IPS-18c (cell line): ENCODE measurements around the gene KIF18B.

ENCODE experiments used
- H3K4me3 ChIP-seq: 2 replicates; pipeline ENCODE4 v1.7.0; 2013; ENCODE audit warnings: low read depth, mild to moderate bottlenecking, low read length, moderate library complexity; ENCODE audit not compliant: insufficient read depth
- H3K9me3 ChIP-seq: one replicate; pipeline ENCODE4 v1.6.1; 2013; ENCODE audit warnings: mild to moderate bottlenecking, low read length, moderate library complexity; ENCODE audit not compliant: control insufficient read depth, insufficient read depth

KIF18B gene

DNA sequence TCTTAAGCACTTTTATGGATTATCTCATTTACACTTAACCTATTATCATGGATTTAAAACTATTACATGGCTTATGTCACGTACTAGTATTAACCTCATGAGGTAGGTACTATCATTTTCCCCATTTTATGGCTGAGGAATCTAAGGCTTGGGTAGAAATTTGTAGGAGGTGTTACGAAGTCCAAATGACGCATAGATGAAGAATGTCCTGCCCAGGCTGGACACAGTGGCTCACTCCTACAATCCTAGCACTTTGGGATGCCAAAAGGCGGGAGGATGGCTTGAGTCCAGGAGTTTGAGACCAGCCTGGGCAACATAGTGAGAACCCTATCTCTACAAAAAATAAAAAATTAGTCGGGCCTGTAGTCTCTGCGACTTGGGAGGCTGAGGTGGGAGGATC is 25.4 kb upstream of the KIF18B start:
- Histone ChIP-seq H3K9me3 (no peaks in the 10 kb centered on the region), H3K4me3 (no peak overlapping the region; the same call in 1 of the 2 replicates)

DNA sequence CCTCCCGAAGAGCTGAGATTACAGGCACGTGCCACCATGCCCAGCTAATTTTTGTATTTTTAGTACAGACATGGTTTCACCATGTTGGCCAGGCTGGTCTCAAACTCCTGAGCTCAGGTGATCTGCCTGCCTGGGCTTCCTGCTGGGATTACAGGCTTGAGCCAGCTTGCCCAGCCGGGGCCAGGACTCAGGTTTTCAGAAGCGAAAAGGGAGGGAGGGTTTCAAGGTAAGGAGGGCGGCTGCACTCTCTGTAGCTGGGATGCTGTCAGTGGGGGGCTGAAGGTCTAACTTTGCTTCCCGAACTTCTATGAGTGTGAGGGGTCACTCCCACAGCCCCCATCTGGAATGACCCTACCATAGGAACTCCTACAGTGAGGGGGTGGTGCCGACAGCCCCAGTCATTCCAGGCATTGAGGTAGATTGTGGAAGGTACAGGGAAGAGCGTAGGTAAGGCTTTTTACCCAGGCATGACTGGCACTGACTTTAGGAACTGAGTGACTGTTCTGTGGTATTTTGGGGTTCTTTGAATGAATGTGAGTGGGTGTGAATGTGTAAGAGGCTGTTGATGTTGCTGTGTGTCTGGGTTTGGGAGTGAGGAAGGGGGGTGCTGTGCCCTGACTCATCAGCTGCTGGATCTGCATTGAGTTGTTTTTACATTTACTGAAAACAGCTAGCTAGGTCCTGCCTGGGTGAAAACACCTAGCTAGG is 24.4 kb upstream of the KIF18B start:
- peak overlapping the region; percentile 46 for H3K4me3 ChIP-seq
- H3K9me3 ChIP-seq: peaks cover 4% of the 10 kb centered on the region

GRCh38 chr17:44970136-44970741 is 22.7 kb upstream of the KIF18B start:
- peak overlapping the region; percentile 78 for H3K4me3 ChIP-seq
- peaks cover 4% of the 10 kb centered on the region for H3K9me3 ChIP-seq

DNA sequence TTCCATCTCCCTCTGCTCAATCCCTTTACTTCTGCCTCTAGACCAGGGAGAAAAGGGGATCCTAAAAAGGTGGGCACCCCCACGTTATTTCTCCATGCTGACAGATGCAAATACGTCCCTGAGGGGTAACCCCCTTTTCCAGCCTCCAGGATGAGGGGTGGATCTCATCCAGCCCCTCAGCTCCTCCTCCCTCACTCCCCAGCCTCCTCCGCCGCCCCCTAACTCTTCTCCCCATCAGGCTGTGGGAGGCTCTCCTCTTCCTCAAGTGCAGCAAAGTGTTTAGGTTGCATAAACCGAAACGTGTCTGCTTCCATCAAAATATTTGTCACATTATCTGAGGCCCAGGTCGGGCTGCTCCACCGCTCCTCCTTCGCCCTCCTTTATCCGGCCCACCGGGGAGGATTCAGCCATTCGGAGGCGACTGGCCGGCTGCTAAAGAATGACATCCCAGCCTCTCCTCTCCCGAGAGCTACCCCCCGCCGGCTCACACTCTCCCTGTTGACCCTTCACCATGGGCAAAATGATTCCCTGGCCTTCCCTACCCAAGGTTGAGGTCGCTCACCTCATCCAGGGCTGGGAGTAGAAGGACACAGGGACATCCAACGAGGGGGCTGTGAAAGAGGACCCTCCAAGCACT is 21.7 kb upstream of the KIF18B start:
- Histone ChIP-seq H3K9me3 (peaks cover 4% of the 10 kb centered on the region), H3K4me3 (peak overlapping the region; percentile 78)

GRCh38 chr17:44968225-44969143 is 20.9 kb upstream of the KIF18B start, which contains the start of gene C1QL1:
C1QL1 (minus strand) TSS chr17:44968303; CDS start chr17:44968048, 255 bp downstream.
- H3K4me3 ChIP-seq: peak within 1 kb of the TSS; percentile 78
- peaks cover 4% of the 10 kb centered on the region for H3K9me3 ChIP-seq

DNA sequence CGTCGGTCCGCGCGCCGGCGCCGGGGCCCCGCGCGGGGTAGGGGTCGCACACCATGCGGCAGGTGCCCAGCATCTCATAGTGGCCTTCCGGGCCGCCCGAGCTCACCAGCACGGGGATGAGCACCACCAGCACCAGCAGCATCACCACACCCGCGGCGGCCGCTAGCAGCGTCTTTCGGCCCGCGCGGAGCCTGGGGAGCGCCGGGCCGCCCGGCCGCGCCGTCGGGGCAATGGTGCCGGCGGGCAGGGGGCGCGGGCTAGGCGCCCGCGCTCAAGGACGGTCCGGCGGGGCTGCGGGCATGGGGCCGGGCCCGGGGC is 20.3 kb upstream of the KIF18B start:
- H3K4me3 ChIP-seq: no peak overlapping the region
- H3K9me3 ChIP-seq: peaks cover 4% of the 10 kb centered on the region

DNA sequence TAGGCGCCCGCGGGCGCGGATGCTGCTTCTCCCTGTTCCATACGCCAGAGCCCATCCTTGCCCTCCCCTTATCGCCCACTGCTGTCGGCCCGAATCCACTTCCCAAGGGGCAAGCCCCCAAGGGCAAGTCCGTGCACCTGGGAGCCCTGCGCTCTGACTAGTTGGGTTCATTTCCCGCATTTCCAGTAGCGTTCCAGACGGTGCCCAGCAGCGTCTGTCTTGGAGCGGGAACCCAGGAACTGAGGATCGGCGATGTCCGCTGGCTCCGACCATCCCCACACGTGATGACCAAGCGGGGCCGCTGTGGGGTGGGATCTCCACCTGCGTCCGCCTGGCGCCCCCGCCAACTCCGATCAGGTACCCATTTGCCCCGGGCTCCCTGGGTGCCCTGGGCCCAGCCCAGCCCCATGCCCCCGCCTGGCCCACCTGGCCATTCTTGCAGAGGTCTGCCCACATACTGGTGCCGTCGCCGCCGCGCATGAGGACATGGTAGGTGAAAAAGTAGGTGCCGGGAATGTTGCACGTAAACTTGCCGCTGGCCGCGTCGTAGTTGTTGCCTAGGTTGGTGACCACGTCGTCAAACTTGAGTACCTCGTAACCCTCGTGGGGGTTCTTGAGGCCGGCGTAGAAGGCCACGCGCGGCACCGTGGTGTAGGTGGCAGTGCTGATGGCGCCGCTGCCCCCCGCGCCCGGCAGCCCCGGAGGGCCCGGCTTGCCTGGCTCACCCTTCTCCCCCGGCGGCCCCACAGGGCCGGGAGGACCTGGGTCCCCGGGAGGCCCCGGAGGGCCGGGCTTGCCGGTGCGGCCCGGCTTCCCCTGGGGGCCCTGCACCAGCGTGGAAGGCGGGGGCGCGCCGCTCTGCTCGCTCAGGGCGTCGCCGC is 19.7 kb upstream of the KIF18B start:
- Histone ChIP-seq H3K4me3 (peak overlapping the region; percentile 36), H3K9me3 (peaks cover 4% of the 10 kb centered on the region)

DNA sequence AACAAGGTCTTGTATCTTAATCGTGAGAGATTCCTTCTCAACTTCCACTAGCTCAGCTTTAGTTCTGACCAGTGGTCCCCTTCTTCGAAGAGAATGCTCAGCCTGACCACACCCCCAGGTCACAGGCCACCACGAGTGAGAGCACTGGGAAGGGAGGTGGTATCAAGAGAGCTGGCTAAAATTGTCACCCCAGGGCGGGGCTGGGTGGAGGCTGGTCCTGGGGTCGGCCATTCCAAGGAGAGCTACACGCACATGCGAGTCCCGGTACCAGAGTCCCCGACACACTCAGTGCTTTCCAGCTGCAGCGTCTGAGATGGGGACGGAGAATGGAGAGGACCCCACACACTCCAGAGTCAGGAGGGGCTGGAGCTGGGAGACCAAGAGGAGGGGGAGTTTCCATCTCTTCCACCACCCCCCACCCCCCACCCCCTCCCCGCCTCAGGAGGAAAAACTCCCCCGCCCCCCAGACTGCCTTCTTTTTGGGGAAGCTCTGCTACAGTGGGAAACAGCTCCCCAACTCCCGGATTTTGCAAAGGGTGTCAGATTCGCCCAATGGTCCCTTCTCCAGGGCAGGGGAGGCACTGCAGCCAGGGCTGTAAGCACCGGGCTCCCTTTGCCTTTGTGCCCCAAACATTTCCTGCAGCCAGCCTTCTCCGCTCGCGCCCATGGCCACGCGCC is 18.9 kb upstream of the KIF18B start:
- Histone ChIP-seq H3K4me3 (peak overlapping the region; percentile 36), H3K9me3 (peaks cover 4% of the 10 kb centered on the region)

DNA sequence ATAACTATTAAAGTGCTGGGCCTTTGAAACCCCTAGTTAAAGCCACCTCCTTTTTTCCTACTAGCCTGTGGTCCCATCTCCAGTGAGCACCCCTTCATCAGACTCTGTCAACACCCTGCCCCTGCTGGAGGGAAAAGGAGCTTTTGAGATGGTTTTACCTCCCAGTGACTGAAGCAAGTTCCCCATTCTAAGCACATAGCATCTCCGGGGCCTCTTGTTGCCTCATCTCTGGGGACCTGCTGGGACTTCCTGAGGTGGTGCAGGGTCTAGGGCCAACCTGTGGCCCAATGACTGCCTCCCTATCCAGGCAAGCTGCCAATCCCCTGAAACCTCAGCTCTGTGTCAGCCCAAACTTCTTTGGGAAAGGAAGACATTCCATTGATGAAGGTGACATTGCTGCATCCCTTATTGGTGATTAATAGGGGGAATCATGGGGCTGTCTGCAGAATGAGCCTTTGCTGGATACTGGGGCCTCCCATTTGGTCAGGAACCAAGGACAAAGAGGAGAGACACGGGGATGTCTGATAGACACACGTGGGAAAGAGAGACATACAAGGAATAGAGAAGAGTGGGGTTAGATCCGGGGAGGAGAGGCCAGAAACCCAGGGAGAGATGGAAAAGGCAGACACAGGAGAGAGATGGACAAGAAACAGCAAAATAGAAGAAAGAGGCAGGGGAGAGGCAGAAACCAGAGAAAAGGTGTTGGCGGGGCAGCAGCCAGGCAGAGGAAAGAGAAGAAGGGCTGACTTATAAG is 18.1 kb upstream of the KIF18B start:
- peaks cover 4% of the 10 kb centered on the region for H3K9me3 ChIP-seq
- no peak overlapping the region for H3K4me3 ChIP-seq

- H3K9me3 ChIP-seq: no peaks in the 10 kb centered on the region
- H3K4me3 ChIP-seq: no peak overlapping the region
These were observed 14.4 kb upstream of the KIF18B start for GRCh38 chr17:44961921-44962350.

- no peaks in the 10 kb centered on the region for H3K9me3 ChIP-seq
These were observed 13.1 kb upstream of the KIF18B start for GRCh38 chr17:44960691-44961090.

GRCh38 chr17:44959821-44960531 is 12.4 kb upstream of the KIF18B start:
- Histone ChIP-seq H3K9me3 (no peaks in the 10 kb centered on the region), H3K4me3 (no peak overlapping the region; the same call in 1 of the 2 replicates)

More at GRCh38 chr17:44960691-44961090, 13.1 kb upstream of the KIF18B start:
- no peak overlapping the region for H3K4me3 ChIP-seq

- Histone ChIP-seq H3K9me3 (no peaks in the 10 kb centered on the region), H3K4me3 (no peak overlapping the region)
These were observed 9.7 kb upstream of the KIF18B start for GRCh38 chr17:44956998-44957981.
